KMS-11 (cell line): ENCODE data around the gene NR1I3.

Experiments
- H2AFZ ChIP-seq: fragments of 200-600 bp; sonication (generic); 2 replicates; pipeline ENCODE4 v1.6.1; 2016; ENCODE audit warnings: antibody characterized with exemption, mixed run types, low read depth
- H3K27ac ChIP-seq: fragments of 200-600 bp; sonication (generic); 2 replicates; pipeline ENCODE4 v1.6.1; 2016; ENCODE audit warnings: mild to moderate bottlenecking, mixed run types
- H3K27me3 ChIP-seq: fragments of 200-600 bp; sonication (generic); 2 replicates; pipeline ENCODE4 v1.6.1; 2017; ENCODE audit warnings: mild to moderate bottlenecking, low read depth, mixed run types, moderate library complexity; ENCODE audit not compliant: insufficient read depth
- H3K36me3 ChIP-seq: fragments of 200-600 bp; sonication (generic); 2 replicates; pipeline ENCODE4 v1.6.1; 2017; ENCODE audit warnings: mild to moderate bottlenecking, mixed run types; ENCODE audit not compliant: insufficient read depth
- H3K4me1 ChIP-seq: fragments of 200-600 bp; sonication (generic); 2 replicates; pipeline ENCODE4 v1.6.1; 2016; ENCODE audit warnings: mild to moderate bottlenecking, low read depth, mixed run types; ENCODE audit not compliant: poor library complexity, severe bottlenecking
- H3K4me2 ChIP-seq: fragments of 200-600 bp; sonication (generic); 2 replicates; pipeline ENCODE4 v1.7.0; 2016; ENCODE audit warnings: mild to moderate bottlenecking, mixed run types
- H3K4me3 ChIP-seq: fragments of 200-600 bp; sonication (generic); IDR thresholded peaks from 2 replicates; pipeline ENCODE4 v1.6.1; 2017; ENCODE audit warnings: low read depth, low read length, mixed read lengths; ENCODE audit not compliant: insufficient read depth
- H3K79me2 ChIP-seq: fragments of 200-600 bp; sonication (generic); 2 replicates; pipeline ENCODE4 v1.6.1; 2016; ENCODE audit warnings: low read depth, mixed run types; ENCODE audit not compliant: insufficient read depth
- H3K9ac ChIP-seq: fragments of 200-600 bp; sonication (generic); 2 replicates; pipeline ENCODE4 v1.6.1; 2016; ENCODE audit warnings: mild to moderate bottlenecking, mixed run types
- H4K20me1 ChIP-seq: fragments of 200-600 bp; sonication (generic); 2 replicates; pipeline ENCODE4 v1.6.1; 2016; ENCODE audit warnings: mild to moderate bottlenecking, mixed run types; ENCODE audit not compliant: insufficient read depth
- TF ChIP-seq, protein P1 (sequence below): fragments of 200-600 bp; sonication (generic); conservative IDR thresholded peaks from 2 replicates; pipeline ENCODE4 v1.6.1; 2017; ENCODE audit warnings: low read depth, mild to moderate bottlenecking, antibody characterized with exemption, low read length, moderate library complexity, mixed read lengths

NR1I3 gene

DNA sequence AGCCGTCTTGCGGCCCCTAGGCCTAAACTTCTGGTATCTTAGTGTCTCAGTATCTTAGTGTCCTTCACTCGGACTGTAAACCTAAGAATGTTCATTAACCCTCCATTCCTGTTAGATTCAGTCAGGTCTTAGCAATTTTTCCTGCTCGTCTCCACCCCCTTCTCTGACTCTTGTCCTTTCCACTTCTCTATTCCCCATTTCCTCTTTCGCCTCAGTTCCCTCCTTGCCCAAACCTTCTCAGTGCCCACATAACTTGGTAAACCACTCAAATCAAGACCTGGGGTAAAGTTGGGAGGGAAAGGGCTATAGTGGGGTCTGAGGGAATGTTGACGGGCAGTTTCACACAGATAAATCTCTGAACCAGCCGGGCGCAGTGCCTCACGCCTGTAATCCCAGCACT, 23.6 kb downstream of the NR1I3 start:
- Histone ChIP-seq H3K79me2 (no peaks in the 10 kb centered on the region), H3K4me1 (peaks cover 29% of the 10 kb centered on the region), H3K9ac (no peak overlapping the region), H4K20me1 (no peaks in the 10 kb centered on the region), H3K4me2 (no peak overlapping the region), H3K27ac (no peak overlapping the region), H3K27me3 (no peaks in the 10 kb centered on the region), H3K36me3 (peaks cover 12% of the 10 kb centered on the region; the same call in 1 of the 2 replicates), H3K4me3 (no peak overlapping the region), H2AFZ (no peak overlapping the region)
- TF ChIP-seq, protein P1, sequence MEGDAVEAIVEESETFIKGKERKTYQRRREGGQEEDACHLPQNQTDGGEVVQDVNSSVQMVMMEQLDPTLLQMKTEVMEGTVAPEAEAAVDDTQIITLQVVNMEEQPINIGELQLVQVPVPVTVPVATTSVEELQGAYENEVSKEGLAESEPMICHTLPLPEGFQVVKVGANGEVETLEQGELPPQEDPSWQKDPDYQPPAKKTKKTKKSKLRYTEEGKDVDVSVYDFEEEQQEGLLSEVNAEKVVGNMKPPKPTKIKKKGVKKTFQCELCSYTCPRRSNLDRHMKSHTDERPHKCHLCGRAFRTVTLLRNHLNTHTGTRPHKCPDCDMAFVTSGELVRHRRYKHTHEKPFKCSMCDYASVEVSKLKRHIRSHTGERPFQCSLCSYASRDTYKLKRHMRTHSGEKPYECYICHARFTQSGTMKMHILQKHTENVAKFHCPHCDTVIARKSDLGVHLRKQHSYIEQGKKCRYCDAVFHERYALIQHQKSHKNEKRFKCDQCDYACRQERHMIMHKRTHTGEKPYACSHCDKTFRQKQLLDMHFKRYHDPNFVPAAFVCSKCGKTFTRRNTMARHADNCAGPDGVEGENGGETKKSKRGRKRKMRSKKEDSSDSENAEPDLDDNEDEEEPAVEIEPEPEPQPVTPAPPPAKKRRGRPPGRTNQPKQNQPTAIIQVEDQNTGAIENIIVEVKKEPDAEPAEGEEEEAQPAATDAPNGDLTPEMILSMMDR: no peak

- Histone ChIP-seq H3K4me1 (peaks cover 10% of the 10 kb centered on the region), H2AFZ (no peak overlapping the region), H3K4me3 (no peak overlapping the region), H3K9ac (no peak overlapping the region), H3K27ac (no peak overlapping the region), H4K20me1 (no peaks in the 10 kb centered on the region), H3K36me3 (peaks cover 12% of the 10 kb centered on the region; the same call in 1 of the 2 replicates), H3K27me3 (no peaks in the 10 kb centered on the region), H3K4me2 (no peak overlapping the region), H3K79me2 (no peaks in the 10 kb centered on the region)
- TF ChIP-seq, protein P1: peak; percentile 100
Observed at GRCh38 chr1:161209790-161210409, 28.1 kb downstream of the NR1I3 start.

GRCh38 chr1:161207173-161207572, 30.8 kb downstream of the NR1I3 start:
- Histone ChIP-seq H3K4me2 (no peak overlapping the region), H3K36me3 (no peaks in the 10 kb centered on the region; the same call in 1 of the 2 replicates)
- TF ChIP-seq, protein P1: no peak

DNA sequence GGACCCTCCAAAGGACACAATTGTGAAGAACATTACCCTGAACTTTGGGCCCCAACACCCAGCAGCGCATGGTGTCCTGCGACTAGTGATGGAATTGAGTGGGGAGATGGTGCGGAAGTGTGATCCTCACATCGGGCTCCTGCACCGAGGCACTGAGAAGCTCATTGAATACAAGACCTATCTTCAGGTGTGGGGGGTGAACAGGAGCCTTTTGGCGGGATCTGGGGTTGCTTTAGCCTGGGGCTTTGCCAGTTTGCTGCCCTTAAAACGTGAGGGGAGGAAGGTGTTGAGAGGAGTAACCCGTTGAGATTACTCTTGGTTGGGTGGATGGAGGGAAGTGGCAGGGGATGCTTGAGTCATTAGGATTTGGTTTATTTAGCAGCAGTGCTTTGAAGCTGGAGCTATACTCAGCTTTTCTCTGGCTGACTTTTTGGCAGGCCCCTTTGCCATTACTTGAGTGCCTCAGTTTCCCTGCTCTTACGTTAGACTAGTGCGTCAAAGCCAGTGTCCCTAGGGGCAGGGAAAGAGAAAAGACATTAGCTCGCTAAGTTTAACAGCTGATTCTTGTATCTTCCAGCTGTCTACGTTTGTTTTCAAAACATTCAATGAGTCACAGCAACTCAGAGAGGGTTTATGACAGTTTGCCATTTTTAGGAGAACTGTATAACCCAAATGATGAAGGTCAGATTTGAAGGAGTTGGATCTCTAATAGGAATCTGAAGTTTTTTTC, 31.4 kb downstream of the NR1I3 start:
- no peak overlapping the region for H2AFZ ChIP-seq
- H3K4me1 ChIP-seq: peaks cover 22% of the 10 kb centered on the region
- no peaks in the 10 kb centered on the region for H4K20me1 ChIP-seq
- no peak overlapping the region for H3K27ac ChIP-seq
- H3K36me3 ChIP-seq: no peaks in the 10 kb centered on the region; the same call in 1 of the 2 replicates
- H3K4me2 ChIP-seq: no peak overlapping the region
- no peaks in the 10 kb centered on the region for H3K27me3 ChIP-seq
- peaks cover 14% of the 10 kb centered on the region; the same call in 1 of the 2 replicates for H3K79me2 ChIP-seq
- TF ChIP-seq, protein P1: no peak
- H3K4me3 ChIP-seq: no peak overlapping the region
- no peak overlapping the region for H3K9ac ChIP-seq

More at GRCh38 chr1:161207173-161207572, 30.8 kb downstream of the NR1I3 start:
- Histone ChIP-seq H3K4me1 (peaks cover 19% of the 10 kb centered on the region), H4K20me1 (no peaks in the 10 kb centered on the region), H3K27me3 (no peaks in the 10 kb centered on the region), H3K79me2 (peaks cover 14% of the 10 kb centered on the region; the same call in 1 of the 2 replicates), H3K9ac (no peak overlapping the region), H2AFZ (no peak overlapping the region), H3K27ac (no peak overlapping the region), H3K4me3 (no peak overlapping the region)
